ENCODE results near the gene STRADA.

Gene STRADA

GRCh38 chr17:63722403-63722802 lies 19.2 kb downstream of the STRADA start:
- TF ChIP-seq GATA3 (IDR thresholded peaks at IDR 0.05; ENCODE audit: low read depth, low read length) = no peak
- no peak for TF ChIP-seq GATA2 (IDR thresholded peaks at IDR 0.05; ENCODE audit: low read depth, low read length)

GRCh38 chr17:63718988-63719387 lies 22.6 kb downstream of the STRADA start:
- no peak for TF ChIP-seq GATA3 (IDR thresholded peaks at IDR 0.05; ENCODE audit: low read depth, low read length)
- no peak for TF ChIP-seq GATA2 (IDR thresholded peaks at IDR 0.05; ENCODE audit: low read depth, low read length)

- TF ChIP-seq GATA2 (IDR thresholded peaks at IDR 0.05; ENCODE audit: low read depth, low read length) = no peak
- TF ChIP-seq GATA3 (IDR thresholded peaks at IDR 0.05; ENCODE audit: low read depth, low read length) = no peak
Observed at GRCh38 chr17:63716426-63716825, 25.2 kb downstream of the STRADA start.

- TF ChIP-seq GATA2 (IDR thresholded peaks at IDR 0.05; ENCODE audit: low read depth, low read length) = no peak
- TF ChIP-seq GATA3 (IDR thresholded peaks at IDR 0.05; ENCODE audit: low read depth, low read length) = no peak
Observed at GRCh38 chr17:63714550-63715277, 26.9 kb downstream of the STRADA start.

GRCh38 chr17:63709110-63709509 lies 32.5 kb downstream of the STRADA start:
- TF ChIP-seq GATA3 (IDR thresholded peaks at IDR 0.05; ENCODE audit: low read depth, low read length) (no peak), GATA2 (IDR thresholded peaks at IDR 0.05; ENCODE audit: low read depth, low read length) (no peak)

GRCh38 chr17:63707151-63707550 lies 34.4 kb downstream of the STRADA start:
- no peak for TF ChIP-seq GATA3 (IDR thresholded peaks at IDR 0.05; ENCODE audit: low read depth, low read length)
- no peak for TF ChIP-seq GATA2 (IDR thresholded peaks at IDR 0.05; ENCODE audit: low read depth, low read length)

- no peak for TF ChIP-seq GATA2 (IDR thresholded peaks at IDR 0.05; ENCODE audit: low read depth, low read length)
- no peak for TF ChIP-seq GATA3 (IDR thresholded peaks at IDR 0.05; ENCODE audit: low read depth, low read length)
Observed at GRCh38 chr17:63706336-63707082, 35.1 kb downstream of the STRADA start.

- TF ChIP-seq GATA3 (IDR thresholded peaks at IDR 0.05; ENCODE audit: low read depth, low read length) = no peak
- no peak for TF ChIP-seq GATA2 (IDR thresholded peaks at IDR 0.05; ENCODE audit: low read depth, low read length)
Observed at GRCh38 chr17:63705657-63706056, 35.9 kb downstream of the STRADA start.

GRCh38 chr17:63704836-63705235 lies 36.8 kb downstream of the STRADA start:
- TF ChIP-seq GATA2 (IDR thresholded peaks at IDR 0.05; ENCODE audit: low read depth, low read length) = no peak
- no peak for TF ChIP-seq GATA3 (IDR thresholded peaks at IDR 0.05; ENCODE audit: low read depth, low read length)

GRCh38 chr17:63704259-63704576 lies 37.4 kb downstream of the STRADA start:
- TF ChIP-seq GATA2 (IDR thresholded peaks at IDR 0.05; ENCODE audit: low read depth, low read length) = no peak
- TF ChIP-seq GATA3 (IDR thresholded peaks at IDR 0.05; ENCODE audit: low read depth, low read length) = no peak

- TF ChIP-seq GATA2 (IDR thresholded peaks at IDR 0.05; ENCODE audit: low read depth, low read length) = no peak
- no peak for TF ChIP-seq GATA3 (IDR thresholded peaks at IDR 0.05; ENCODE audit: low read depth, low read length)
Observed at GRCh38 chr17:63703556-63704258, 37.9 kb downstream of the STRADA start.

GRCh38 chr17:63703029-63703428 lies 38.6 kb downstream of the STRADA start:
- TF ChIP-seq GATA2 (IDR thresholded peaks at IDR 0.05; ENCODE audit: low read depth, low read length) = no peak
- no peak for TF ChIP-seq GATA3 (IDR thresholded peaks at IDR 0.05; ENCODE audit: low read depth, low read length)

- TF ChIP-seq GATA3 (IDR thresholded peaks at IDR 0.05; ENCODE audit: low read depth, low read length) = no peak
- TF ChIP-seq GATA2 (IDR thresholded peaks at IDR 0.05; ENCODE audit: low read depth, low read length) = no peak
Observed at GRCh38 chr17:63702721-63703015, 38.9 kb downstream of the STRADA start.

GRCh38 chr17:63701868-63702720 lies 39.5 kb downstream of the STRADA start:
- TF ChIP-seq GATA2 (IDR thresholded peaks at IDR 0.05; ENCODE audit: low read depth, low read length) = no peak
- TF ChIP-seq GATA3 (IDR thresholded peaks at IDR 0.05; ENCODE audit: low read depth, low read length) = no peak

All from SH-SY5Y (cell line).